Suprapubic skin (tissue), 4 donors: ENCODE measurements around the gene LIN54. TPM values are rescaled to one million over a fixed set of nuclear protein-coding genes. Genes with fewer than 3 reads are reported as not detected.
"Not testable (repeated sequence)": the region's sequence is repeated elsewhere in the genome, so short reads cannot be mapped to it uniquely, and the experiment has no call there.

Experiments
- DNase-seq, 2 donors: peaks; one replicate each; pipeline ENCODE4 v3.0.0-alpha.2; 2019; ENCODE audit warnings: low spot score in 2 of 2
- H3K27ac ChIP-seq: fragments of 200-600 bp; sonication (generic); one replicate; pipeline ENCODE4 v1.5.1; 2019
- H3K27me3 ChIP-seq: fragments of 200-600 bp; sonication (generic); one replicate; pipeline ENCODE4 v1.5.1; 2019
- H3K36me3 ChIP-seq: fragments of 200-600 bp; sonication (generic); one replicate; pipeline ENCODE4 v1.5.1; 2019
- H3K4me1 ChIP-seq: fragments of 200-600 bp; sonication (generic); one replicate; pipeline ENCODE4 v1.5.1; 2019
- H3K4me3 ChIP-seq: fragments of 200-600 bp; sonication (generic); one replicate; pipeline ENCODE4 v1.5.1; 2019; ENCODE audit warnings: mild to moderate bottlenecking
- H3K9me3 ChIP-seq: fragments of 200-600 bp; sonication (generic); one replicate; pipeline ENCODE4 v1.5.1; 2019
- EP300 ChIP-seq: sonication (generic); formaldehyde crosslinking; IDR thresholded peaks from one replicate; pipeline ENCODE4 v1.6.1; 2017; ENCODE audit warnings: antibody characterized with exemption
- POLR2A ChIP-seq, 2 donors: fragments of 450-650 bp; IDR thresholded peaks; one replicate each; pipeline ENCODE4 v1.6.1; 2017; ENCODE audit warnings: antibody characterized with exemption in 2 of 2, mild to moderate bottlenecking in 2 of 2, moderate library complexity in 2 of 2
- POLR2AphosphoS5 ChIP-seq, 3 donors: sonication (generic); formaldehyde crosslinking; IDR thresholded peaks; one replicate each; pipeline ENCODE4 v1.6.1; 2017; ENCODE audit warnings: antibody characterized with exemption in 3 of 3
- WGBS: methylation state at CpG from one replicate; pipeline ENCODE4 v1.1.5; 2018; 5-methylcytosine and 5-hydroxymethylcytosine counted together
- total RNA-seq, 4 donors: library from RNA; depleted of rRNA; stranded (reverse); fragments of >200 nt; gene quantifications; one replicate each; pipeline ENCODE4 v1.1.0, GENCODE V29; 2016
- TF ChIP-seq, protein P1 (sequence below), 2 donors: fragments of 200-600 bp in 1 of 2; fragments of 450-650 bp in 1 of 2; sonication (generic) in 1 of 2; IDR thresholded peaks; one replicate each; pipeline ENCODE4 v1.5.1; 2016 to 2019; ENCODE audit warnings: antibody characterized with exemption in 2 of 2, mild to moderate bottlenecking in 1 of 2, moderate library complexity in 1 of 2

LIN54 gene
- total RNA-seq, 4 donors from 2014 or later: 8.6 to 17.4 (median 15.3) TPM

DNA sequence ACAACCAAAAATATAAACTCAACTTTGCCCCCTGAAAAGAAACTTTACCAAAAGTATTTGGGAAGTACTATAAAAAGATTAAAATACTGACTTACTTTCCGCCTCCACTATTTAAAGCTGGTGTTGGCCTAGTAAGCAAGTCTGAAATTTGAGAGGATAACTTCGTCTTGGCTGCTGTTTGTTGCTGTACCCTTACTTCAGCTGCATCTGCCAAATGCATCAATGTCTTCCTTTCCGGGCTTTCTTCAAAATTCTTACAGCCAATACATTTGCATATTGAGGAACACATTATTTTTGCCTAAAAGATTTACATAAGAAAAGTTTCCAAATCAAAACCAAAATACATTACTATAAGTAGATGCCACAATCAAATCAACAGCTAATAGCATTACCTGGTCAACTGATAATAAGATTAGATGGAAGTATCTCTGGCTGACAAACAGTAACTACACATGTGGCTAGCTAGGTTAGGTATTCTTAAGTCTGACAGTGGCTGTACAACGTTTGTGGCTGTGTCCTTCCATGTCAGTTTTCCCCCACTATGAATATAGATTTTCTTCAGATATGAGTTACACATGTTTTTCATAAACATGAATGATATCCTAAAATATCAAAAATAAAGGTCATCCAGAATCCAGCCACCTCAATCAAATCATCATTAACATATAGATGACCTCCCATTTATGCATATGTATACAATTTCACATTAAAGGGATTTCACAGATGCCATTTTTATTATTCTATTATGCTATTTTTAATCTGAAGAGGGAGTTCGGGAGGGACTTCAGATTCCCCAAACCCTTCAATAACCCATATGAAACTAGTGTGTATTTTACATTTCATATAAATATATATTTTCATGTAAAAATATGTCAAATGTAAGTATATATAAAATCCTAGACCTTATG is 79.5 kb downstream of the LIN54 start:
- TF ChIP-seq EP300: no peak
- no peak for TF ChIP-seq POLR2AphosphoS5 (IDR thresholded peaks at IDR 0.05)
- TF ChIP-seq, protein P1, sequence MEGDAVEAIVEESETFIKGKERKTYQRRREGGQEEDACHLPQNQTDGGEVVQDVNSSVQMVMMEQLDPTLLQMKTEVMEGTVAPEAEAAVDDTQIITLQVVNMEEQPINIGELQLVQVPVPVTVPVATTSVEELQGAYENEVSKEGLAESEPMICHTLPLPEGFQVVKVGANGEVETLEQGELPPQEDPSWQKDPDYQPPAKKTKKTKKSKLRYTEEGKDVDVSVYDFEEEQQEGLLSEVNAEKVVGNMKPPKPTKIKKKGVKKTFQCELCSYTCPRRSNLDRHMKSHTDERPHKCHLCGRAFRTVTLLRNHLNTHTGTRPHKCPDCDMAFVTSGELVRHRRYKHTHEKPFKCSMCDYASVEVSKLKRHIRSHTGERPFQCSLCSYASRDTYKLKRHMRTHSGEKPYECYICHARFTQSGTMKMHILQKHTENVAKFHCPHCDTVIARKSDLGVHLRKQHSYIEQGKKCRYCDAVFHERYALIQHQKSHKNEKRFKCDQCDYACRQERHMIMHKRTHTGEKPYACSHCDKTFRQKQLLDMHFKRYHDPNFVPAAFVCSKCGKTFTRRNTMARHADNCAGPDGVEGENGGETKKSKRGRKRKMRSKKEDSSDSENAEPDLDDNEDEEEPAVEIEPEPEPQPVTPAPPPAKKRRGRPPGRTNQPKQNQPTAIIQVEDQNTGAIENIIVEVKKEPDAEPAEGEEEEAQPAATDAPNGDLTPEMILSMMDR (IDR thresholded peaks at IDR 0.05): no peak
- no peak for TF ChIP-seq POLR2A (IDR thresholded peaks at IDR 0.05)
- Histone ChIP-seq H3K4me3 (no peak overlapping the region), H3K4me1 (no peaks in the 10 kb centered on the region), H3K27me3 (no peaks in the 10 kb centered on the region), H3K27ac (no peak overlapping the region), H3K9me3 (no peaks in the 10 kb centered on the region), H3K36me3 (peaks cover 32% of the 10 kb centered on the region)
- WGBS: 84% methylated on average over 5 of the region's 5 CpGs
- no peak for DNase-seq

GRCh38 chr4:82921795-82922194 is 88.8 kb downstream of the LIN54 start:
- Histone ChIP-seq H3K9me3 (no peaks in the 10 kb centered on the region), H3K4me3 (no peak overlapping the region), H3K4me1 (no peaks in the 10 kb centered on the region), H3K36me3 (peaks cover 6% of the 10 kb centered on the region), H3K27me3 (no peaks in the 10 kb centered on the region), H3K27ac (no peak overlapping the region)
- DNase-seq: no peak
- no peak for TF ChIP-seq EP300
- TF ChIP-seq, protein P1 (IDR thresholded peaks at IDR 0.05): no peak
- TF ChIP-seq POLR2A (IDR thresholded peaks at IDR 0.05): no peak
- no peak for TF ChIP-seq POLR2AphosphoS5 (IDR thresholded peaks at IDR 0.05)

GRCh38 chr4:82919386-82919785 is 91.2 kb downstream of the LIN54 start:
- Histone ChIP-seq H3K4me1 (no peaks in the 10 kb centered on the region), H3K9me3 (no peaks in the 10 kb centered on the region), H3K27ac (no peak overlapping the region), H3K36me3 (peaks cover 6% of the 10 kb centered on the region), H3K27me3 (no peaks in the 10 kb centered on the region), H3K4me3 (no peak overlapping the region)
- TF ChIP-seq, protein P1 (IDR thresholded peaks at IDR 0.05): no peak
- no peak for TF ChIP-seq EP300
- TF ChIP-seq POLR2A (IDR thresholded peaks at IDR 0.05): no peak
- TF ChIP-seq POLR2AphosphoS5 (IDR thresholded peaks at IDR 0.05): no peak
- no peak for DNase-seq
- 94% methylated on average over 2 of the region's 2 CpGs for WGBS

- TF ChIP-seq, protein P1 (IDR thresholded peaks at IDR 0.05): no peak
- TF ChIP-seq POLR2AphosphoS5 (IDR thresholded peaks at IDR 0.05) (no peak), EP300 (no peak), POLR2A (IDR thresholded peaks at IDR 0.05) (no peak)
- no peak for DNase-seq
- Histone ChIP-seq H3K4me3 (no peak overlapping the region), H3K4me1 (no peaks in the 10 kb centered on the region), H3K36me3 (peaks cover 6% of the 10 kb centered on the region), H3K9me3 (no peaks in the 10 kb centered on the region), H3K27ac (no peak overlapping the region), H3K27me3 (no peaks in the 10 kb centered on the region)
- WGBS: 94% methylated on average over 7 of the region's 7 CpGs
Observed at GRCh38 chr4:82918091-82918490, 92.5 kb downstream of the LIN54 start.

DNA sequence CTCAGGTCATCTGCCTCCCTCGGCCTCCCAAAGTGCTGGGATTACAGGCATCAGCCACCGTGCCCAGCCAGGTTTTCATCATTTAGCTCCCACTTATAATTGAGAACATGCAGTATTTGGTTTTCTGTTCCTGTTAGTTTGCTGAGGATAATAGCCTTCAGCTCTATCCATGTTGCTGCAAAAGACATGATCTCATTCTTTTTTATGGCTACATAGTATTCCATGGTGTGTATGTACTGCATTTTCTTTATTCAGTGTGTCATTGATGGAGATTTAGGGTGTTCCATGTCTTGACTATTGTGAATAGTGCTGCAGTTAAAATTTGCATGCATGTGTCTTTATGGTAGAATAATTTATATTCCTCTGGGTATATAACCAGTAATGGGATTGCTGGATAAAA is 96.7 kb downstream of the LIN54 start:
- H3K4me1 ChIP-seq, H3K27ac ChIP-seq, H3K4me3 ChIP-seq, H3K27me3 ChIP-seq, DNase-seq, H3K9me3 ChIP-seq, H3K36me3 ChIP-seq: not testable (repeated sequence)
- WGBS: 95% methylated on average over 2 of the region's 2 CpGs
